T-helper 22 cell (primary cell): ENCODE data around the gene NAV3.

ENCODE experiments used
- DNase-seq: peaks from one replicate; pipeline ENCODE4 v3.0.0-alpha.2; 2020; ENCODE audit warnings: low read depth

NAV3 gene

GRCh38 chr12:78120866-78121560 is 290.3 kb downstream of the NAV3 start:
- no peak for DNase-seq

- no peak for DNase-seq
These were observed 291.4 kb downstream of the NAV3 start for GRCh38 chr12:78121969-78122610.

- no peak for DNase-seq
These were observed 297.5 kb downstream of the NAV3 start for GRCh38 chr12:78128211-78128610.

- no peak for DNase-seq
These were observed 313.0 kb downstream of the NAV3 start for GRCh38 chr12:78143717-78144116.

- no peak for DNase-seq
These were observed 314.7 kb downstream of the NAV3 start for GRCh38 chr12:78145398-78145797.

GRCh38 chr12:78146365-78146772 is 315.7 kb downstream of the NAV3 start:
- no peak for DNase-seq

GRCh38 chr12:78149459-78149858 is 318.8 kb downstream of the NAV3 start:
- no peak for DNase-seq

- no peak for DNase-seq
These were observed 324.9 kb downstream of the NAV3 start for GRCh38 chr12:78155546-78155945.

GRCh38 chr12:78156751-78157150 is 326.1 kb downstream of the NAV3 start:
- DNase-seq = no peak

- DNase-seq = no peak
These were observed 326.5 kb downstream of the NAV3 start for GRCh38 chr12:78157199-78157598.

- DNase-seq = no peak
These were observed 333.5 kb downstream of the NAV3 start for GRCh38 chr12:78164154-78164553.

GRCh38 chr12:78167510-78167909 is 336.8 kb downstream of the NAV3 start:
- DNase-seq = no peak

- DNase-seq = no peak
These were observed 340.4 kb downstream of the NAV3 start for GRCh38 chr12:78171061-78171460.

- DNase-seq = no peak
These were observed 345.9 kb downstream of the NAV3 start for GRCh38 chr12:78176643-78177042.

- no peak for DNase-seq
These were observed 346.6 kb downstream of the NAV3 start for GRCh38 chr12:78177298-78177697.

GRCh38 chr12:78179346-78179745 is 348.7 kb downstream of the NAV3 start:
- no peak for DNase-seq

GRCh38 chr12:78181544-78182162 is 351.0 kb downstream of the NAV3 start:
- no peak for DNase-seq

- DNase-seq = no peak
These were observed 353.1 kb downstream of the NAV3 start for GRCh38 chr12:78183824-78184223.

GRCh38 chr12:78185109-78185508 is 354.4 kb downstream of the NAV3 start:
- no peak for DNase-seq

GRCh38 chr12:78185651-78186050 is 355.0 kb downstream of the NAV3 start:
- DNase-seq = no peak

- DNase-seq = no peak
These were observed 356.0 kb downstream of the NAV3 start for GRCh38 chr12:78186670-78187069.

GRCh38 chr12:78187741-78188140 is 357.0 kb downstream of the NAV3 start:
- no peak for DNase-seq

GRCh38 chr12:78189656-78190055 is 359.0 kb downstream of the NAV3 start:
- DNase-seq = no peak
